Stimulated activated CD4-positive, alpha-beta T cell treated with anti-CD3 and anti-CD28 coated beads, Interleukin-15, amount 100 ng/mL, for 48 hours (primary cell): ENCODE data around the gene PRKCZ.

Source experiments
- DNase-seq, 2 donors: peaks; one replicate each; pipeline ENCODE4 v3.0.0-alpha.2; 2020; ENCODE audit warnings: low read depth in 2 of 2

Gene PRKCZ

GRCh38 chr1:2158272-2158671, 108.1 kb downstream of the PRKCZ start:
- no peak for DNase-seq

DNA sequence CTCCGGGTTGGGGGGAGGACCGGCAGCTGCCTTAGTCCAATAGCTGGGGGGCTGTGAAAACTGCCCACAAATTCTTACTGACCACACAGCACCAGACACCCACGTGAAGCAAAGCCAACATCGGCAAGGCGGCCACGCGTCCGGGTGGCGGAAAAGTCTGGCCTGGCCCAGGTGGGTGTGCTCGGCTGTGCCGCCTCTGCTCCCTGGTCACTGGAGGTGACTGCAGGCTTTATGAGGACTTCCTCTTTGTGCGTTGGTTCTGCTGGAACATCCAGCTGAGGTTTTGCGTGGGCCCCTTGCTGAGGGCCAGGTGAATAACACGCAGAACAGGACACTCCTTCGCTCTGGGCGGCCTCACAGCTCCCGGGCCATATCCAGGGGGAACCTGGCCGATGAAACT, 108.9 kb downstream of the PRKCZ start:
- DNase-seq = no peak

GRCh38 chr1:2160451-2161300, 110.5 kb downstream of the PRKCZ start:
- DNase-seq = no peak

DNA sequence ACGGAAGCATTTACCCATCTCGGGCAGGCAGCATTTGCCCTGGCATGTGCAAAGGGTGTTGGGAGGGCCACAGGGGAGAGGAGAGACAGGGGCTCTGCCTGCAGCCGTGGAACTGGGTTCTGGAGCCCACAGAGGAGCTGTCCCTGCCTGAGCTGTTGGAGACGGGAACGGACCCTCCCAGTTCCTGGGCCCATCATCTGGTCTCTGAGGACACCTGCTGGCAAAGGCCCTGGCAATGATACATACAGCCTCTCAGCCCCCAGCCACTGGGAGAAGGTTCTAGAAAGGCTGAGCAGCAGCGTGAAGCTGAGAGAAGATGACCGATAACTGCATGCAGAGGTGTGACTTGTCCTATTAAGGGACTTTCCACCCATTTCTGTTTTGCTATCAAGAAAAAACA, 113.0 kb downstream of the PRKCZ start:
- no peak for DNase-seq

- no peak for DNase-seq
Measured at GRCh38 chr1:2165646-2166045, 115.4 kb downstream of the PRKCZ start.

DNA sequence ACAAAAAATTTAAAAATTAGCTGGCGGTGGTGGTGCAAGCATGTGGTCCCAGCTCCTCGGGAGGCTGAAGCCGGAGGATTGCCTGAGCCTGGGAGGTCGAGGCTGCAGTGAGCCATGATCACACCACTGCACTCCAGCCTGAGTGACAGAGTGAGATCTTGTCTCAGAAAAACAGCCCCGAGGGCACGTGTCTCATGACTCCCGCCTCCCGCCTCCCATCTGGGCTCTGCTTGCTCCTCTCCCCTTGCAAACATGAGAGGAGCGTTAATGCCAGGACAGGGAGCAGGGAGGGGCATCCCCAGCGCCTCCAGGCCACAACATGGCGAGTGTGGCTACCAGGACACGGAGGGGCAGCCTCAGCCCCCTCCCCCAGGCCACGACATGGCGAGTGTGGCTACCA, 116.0 kb downstream of the PRKCZ start:
- no peak for DNase-seq

DNA sequence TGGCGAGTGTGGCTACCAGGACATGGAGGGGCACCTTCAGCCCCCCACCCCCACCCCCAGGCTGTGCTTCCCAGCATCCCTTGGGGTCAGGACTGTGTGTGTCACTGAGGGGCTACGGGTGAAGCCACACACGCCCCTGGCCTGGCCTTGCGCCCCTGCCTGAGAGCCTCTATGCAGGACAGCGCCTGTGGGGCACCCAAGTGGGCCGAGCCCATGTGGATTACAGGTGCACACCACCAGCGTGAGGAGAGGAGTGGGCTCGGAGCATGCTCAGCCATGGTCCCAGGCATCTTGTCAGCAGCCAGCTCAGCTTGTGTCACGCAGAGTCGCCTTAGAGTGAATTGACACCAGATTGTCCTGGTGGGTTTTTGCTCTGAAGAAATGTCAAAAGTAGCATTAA, 116.5 kb downstream of the PRKCZ start:
- DNase-seq = no peak

DNA sequence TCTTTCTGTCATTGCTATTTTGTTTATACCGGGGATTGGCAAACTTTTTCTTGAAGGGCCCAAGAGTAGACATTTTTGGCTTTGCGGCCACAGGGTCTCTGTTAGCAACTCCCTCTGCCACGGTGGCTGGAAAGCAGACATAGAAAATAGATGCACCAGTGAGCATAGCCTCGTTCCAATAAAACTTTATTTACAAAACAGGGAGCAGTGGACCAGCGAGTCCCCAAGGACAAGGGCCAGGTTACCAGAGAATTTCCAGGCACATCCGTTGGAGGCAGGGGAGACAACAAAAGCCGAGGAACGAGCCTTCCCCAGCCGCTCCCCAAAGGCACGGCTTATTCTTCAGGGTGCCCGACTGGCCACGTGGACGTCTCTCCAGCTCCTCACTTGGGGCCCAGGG, 117.9 kb downstream of the PRKCZ start:
- no peak for DNase-seq

GRCh38 chr1:2168535-2168934, 118.3 kb downstream of the PRKCZ start:
- DNase-seq = no peak

DNA sequence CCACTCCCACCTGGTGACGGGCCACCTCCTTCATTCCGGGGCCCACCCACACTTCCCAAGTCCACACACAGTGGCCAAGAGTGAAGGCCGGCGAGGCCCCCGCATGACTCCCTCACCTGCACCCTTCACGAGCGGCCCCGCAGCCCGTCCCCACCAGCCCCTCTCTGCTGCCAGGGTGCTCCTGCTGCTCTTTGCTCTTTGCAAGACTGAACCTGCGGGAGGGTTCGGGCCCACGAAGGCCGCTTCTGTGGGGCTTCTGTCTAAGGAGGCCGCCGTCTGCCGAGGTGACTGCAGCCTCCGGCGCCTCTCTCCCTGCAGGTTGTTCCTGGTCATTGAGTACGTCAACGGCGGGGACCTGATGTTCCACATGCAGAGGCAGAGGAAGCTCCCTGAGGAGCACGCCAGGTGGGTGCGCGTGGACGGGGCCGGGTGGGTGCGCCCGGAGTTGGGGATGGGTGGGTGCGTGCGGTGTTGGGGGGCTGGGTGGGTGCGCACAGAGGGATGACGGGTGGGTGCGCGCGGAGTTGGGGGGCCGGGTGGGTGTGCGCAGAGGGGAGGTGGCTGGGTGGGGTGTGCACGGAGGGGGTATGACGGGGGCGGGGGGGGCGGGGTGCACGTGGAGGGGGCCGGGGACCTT, 119.1 kb downstream of the PRKCZ start:
- DNase-seq = no peak

- DNase-seq = no peak
Measured at GRCh38 chr1:2170211-2170610, 120.0 kb downstream of the PRKCZ start.

GRCh38 chr1:2172012-2172411, 121.8 kb downstream of the PRKCZ start:
- no peak for DNase-seq

GRCh38 chr1:2172551-2173146, 122.4 kb downstream of the PRKCZ start:
- DNase-seq = no peak

- no peak for DNase-seq
Measured at GRCh38 chr1:2173546-2174347, 123.5 kb downstream of the PRKCZ start.

DNA sequence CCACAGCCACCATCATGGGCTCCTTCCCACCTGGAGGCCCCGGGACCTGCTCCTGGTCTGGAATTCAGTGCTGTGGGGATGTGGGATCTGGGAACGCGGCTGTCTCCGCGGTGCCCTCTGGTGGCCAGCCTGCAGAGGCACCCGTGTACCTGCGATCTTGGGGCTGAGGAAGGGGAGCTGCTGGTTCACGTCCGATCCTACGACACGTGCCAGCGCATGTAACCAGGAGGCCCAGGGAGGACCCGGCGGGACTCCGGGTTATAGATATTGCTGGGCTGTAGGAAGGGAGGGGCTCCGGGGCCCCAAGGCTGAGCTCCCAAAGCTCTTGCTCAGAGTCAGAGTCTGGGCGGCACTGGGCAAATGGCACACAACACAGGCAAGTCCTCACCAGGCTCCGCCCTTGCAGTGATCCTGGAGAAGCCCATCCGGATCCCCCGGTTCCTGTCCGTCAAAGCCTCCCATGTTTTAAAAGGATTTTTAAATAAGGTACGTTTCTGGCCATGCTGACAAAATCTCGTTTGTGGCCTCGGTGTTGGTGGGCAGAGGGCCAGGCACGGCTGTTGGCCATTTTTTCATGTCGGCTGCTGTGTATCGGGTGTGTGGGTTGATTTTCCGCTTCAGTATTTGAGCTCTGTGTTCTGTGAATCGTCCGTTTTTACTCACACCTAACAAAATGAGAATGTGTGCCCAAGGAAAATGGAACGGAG, 124.3 kb downstream of the PRKCZ start:
- DNase-seq = no peak

DNA sequence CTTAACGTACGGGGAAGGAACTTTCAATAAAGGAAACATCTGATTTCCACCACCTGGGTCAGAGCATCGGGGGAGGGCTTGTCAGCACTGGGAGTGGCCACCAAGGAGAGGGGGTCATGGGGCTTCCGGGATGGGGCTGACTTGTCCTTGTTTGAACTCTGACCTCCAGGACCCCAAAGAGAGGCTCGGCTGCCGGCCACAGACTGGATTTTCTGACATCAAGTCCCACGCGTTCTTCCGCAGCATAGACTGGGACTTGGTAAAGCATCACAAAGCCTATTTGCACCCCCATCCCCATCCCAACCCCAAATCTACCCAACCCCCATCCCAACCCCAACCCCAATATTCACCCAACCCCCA, 124.8 kb downstream of the PRKCZ start:
- DNase-seq = no peak

GRCh38 chr1:2175681-2176454, 125.7 kb downstream of the PRKCZ start:
- no peak for DNase-seq

DNA sequence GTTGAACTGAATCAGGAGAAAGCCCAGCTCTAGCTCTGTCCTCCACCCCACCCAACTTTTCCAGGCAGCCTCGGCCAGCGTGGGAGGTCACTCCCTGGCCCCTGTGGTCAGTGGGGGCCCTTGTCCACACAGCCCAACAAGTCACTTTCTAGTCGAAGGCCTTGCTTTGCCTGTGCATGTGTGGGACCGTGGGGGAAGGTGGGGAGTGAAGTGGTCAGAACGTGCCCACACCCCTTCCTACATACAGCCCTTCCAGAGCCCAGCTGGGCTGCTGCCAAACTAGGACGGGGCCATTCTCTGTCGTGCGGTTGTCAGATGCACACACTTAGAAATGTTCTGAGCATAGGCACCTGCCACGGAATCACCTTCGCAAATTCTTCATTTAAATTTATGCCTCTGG, 126.4 kb downstream of the PRKCZ start:
- DNase-seq = no peak

GRCh38 chr1:2177541-2177940, 127.3 kb downstream of the PRKCZ start:
- no peak for DNase-seq

DNA sequence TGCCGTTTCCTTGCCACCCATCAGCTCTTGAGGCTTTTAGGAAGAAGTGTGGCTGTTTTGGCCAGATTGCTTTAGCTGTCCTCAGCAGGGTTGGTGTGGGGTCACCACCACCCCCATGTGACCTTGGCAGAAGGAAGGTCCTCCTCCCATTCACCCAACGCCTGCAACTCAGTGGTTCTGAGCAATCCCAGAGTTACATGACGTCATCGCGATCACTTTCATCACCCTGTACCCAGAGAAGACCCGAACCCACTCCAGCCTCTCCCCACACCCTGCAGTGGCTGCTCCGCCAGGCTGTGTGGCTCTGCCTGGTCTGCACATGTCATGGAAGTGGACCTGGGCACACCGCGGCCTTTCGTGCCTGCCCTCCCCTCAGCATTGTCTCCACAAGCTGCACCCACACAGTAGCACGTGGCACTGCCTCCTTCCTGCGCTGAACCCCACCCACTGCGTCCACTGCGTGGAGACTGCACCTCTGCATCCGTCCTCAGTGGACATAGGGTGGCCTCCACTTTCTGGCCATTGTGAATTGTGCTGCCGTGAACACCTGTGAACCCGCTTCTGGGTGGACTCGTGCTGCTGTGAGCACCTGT, 127.8 kb downstream of the PRKCZ start:
- DNase-seq = no peak

DNA sequence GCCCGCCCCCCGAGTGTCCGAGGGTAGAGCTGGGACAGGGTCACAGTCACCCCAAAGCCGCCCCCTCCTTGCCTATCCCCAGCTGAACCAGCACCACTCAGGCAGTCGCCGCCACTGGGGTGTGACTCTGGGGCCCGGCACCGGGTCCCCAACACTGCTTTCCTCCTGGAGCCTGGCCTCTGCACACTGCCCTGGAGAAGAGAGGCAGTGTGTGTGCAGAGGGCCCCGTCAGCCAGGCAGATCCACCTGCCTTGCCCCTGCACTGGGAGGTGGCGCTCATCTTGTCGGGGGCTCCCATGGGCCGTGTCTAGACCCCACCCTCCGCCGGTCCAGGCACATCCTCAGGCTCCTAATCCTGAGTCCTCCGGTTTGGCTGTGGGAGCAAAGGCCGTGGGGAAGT, 128.7 kb downstream of the PRKCZ start:
- no peak for DNase-seq
